AG04450 (cell line): ENCODE data around the gene SMARCD3. TPM values are rescaled to one million over a fixed set of nuclear protein-coding genes. Genes with fewer than 3 reads are reported as not detected.

Experiments used
- CTCF ChIA-PET: fragments of 300-600, 350-600 bp; formaldehyde crosslinking; extraction: SDS; loops from one replicate; lab custom pipeline; 2022; ENCODE audit warnings: antibody characterized with exemption, inconsistent platforms; lab: Charles Lee
- POLR2A ChIA-PET: fragments of 350-600 bp; formaldehyde crosslinking; extraction: SDS; loops from one replicate; lab custom pipeline; 2021; ENCODE audit warnings: antibody characterized with exemption, inconsistent platforms; lab: Yijun Ruan, JAX
- DNase-seq: peaks from one replicate; pipeline ENCODE4 v3.0.0-alpha.2; 2011; ENCODE audit warnings: low read depth, low spot score
- H3K27ac ChIP-seq: one replicate; pipeline ENCODE4 v1.5.1; 2012; ENCODE audit warnings: low read depth, low read length, control low read depth
- H3K27me3 ChIP-seq: one replicate; pipeline ENCODE4 v1.6.0; 2012; ENCODE audit warnings: low read length; ENCODE audit not compliant: control insufficient read depth, insufficient read depth
- H3K4me3 ChIP-seq: 2 replicates; pipeline ENCODE4 v1.5.1; 2011; ENCODE audit warnings: mild to moderate bottlenecking, low read depth, low read length, control low read depth
- H3K9me3 ChIP-seq: 2 replicates; pipeline ENCODE4 v1.5.1; 2012; ENCODE audit warnings: low read length; ENCODE audit not compliant: control insufficient read depth, insufficient read depth
- CTCF ChIP-seq: IDR thresholded peaks from 2 replicates; pipeline ENCODE4 v1.5.1; 2011; ENCODE audit warnings: low read depth, low read length, control low read depth, inconsistent platforms
- polyA plus RNA-seq: library from polyadenylated mRNA; depleted of rRNA; stranded (reverse); fragments of >200 nt; gene quantifications from 2 replicates; pipeline ENCODE4 v1.2.3, GENCODE V29; 2011

Gene SMARCD3
- polyA plus RNA-seq, 1 experiment: 39.2 TPM

- no peak overlapping the region for H3K4me3 ChIP-seq
- no peaks in the 10 kb centered on the region for H3K9me3 ChIP-seq
- no peak for TF ChIP-seq CTCF
- H3K27ac ChIP-seq: no peak overlapping the region
- DNase-seq: no peak
- ChIA-PET CTCF (no interaction called here), POLR2A (no interaction called here)
- peaks cover 9% of the 10 kb centered on the region for H3K27me3 ChIP-seq
Measured at GRCh38 chr7:151273651-151274390, 25.3 kb upstream of the SMARCD3 start.

GRCh38 chr7:151272877-151273276 lies 24.4 kb upstream of the SMARCD3 start:
- DNase-seq: no peak
- no peak overlapping the region for H3K27ac ChIP-seq
- CTCF ChIA-PET: no interaction called here
- H3K4me3 ChIP-seq: no peak overlapping the region
- H3K9me3 ChIP-seq: no peaks in the 10 kb centered on the region
- peaks cover 10% of the 10 kb centered on the region for H3K27me3 ChIP-seq
- POLR2A ChIA-PET: no interaction called here
- no peak for TF ChIP-seq CTCF

- H3K4me3 ChIP-seq: no peak overlapping the region
- no peak for TF ChIP-seq CTCF
- peaks cover 12% of the 10 kb centered on the region for H3K27me3 ChIP-seq
- H3K9me3 ChIP-seq: no peaks in the 10 kb centered on the region
- DNase-seq: no peak
- no peak overlapping the region for H3K27ac ChIP-seq
- ChIA-PET POLR2A (no interaction called here), CTCF (interaction anchor here (1.3 kb wide), 1 partner anchor 43 kb away, joined by 3 read pairs; no protein-coding TSS in a partner anchor)
Measured at GRCh38 chr7:151272405-151272804, 23.9 kb upstream of the SMARCD3 start.

- CTCF ChIA-PET: interaction anchor here (0.8 to 1.3 kb wide), 3 partner anchors 10 to 43 kb away, joined by 3 to 7 read pairs (median 3); no protein-coding TSS in a partner anchor
- no peak overlapping the region for H3K4me3 ChIP-seq
- peaks cover 13% of the 10 kb centered on the region for H3K27me3 ChIP-seq
- no peak overlapping the region for H3K27ac ChIP-seq
- no peaks in the 10 kb centered on the region for H3K9me3 ChIP-seq
- no peak; the same call in 1 of the 2 replicates for TF ChIP-seq CTCF
- no peak for DNase-seq
- POLR2A ChIA-PET: no interaction called here
Measured at GRCh38 chr7:151271699-151272355, 23.3 kb upstream of the SMARCD3 start.

GRCh38 chr7:151269511-151269910 lies 21.0 kb upstream of the SMARCD3 start:
- no peak for DNase-seq
- H3K27ac ChIP-seq: no peak overlapping the region
- no peak for TF ChIP-seq CTCF

More at GRCh38 chr7:151269511-151269910, 21.0 kb upstream of the SMARCD3 start:
- Histone ChIP-seq H3K27me3 (peaks cover 14% of the 10 kb centered on the region), H3K9me3 (no peaks in the 10 kb centered on the region), H3K4me3 (no peak overlapping the region)
- CTCF ChIA-PET: interaction anchor here (0.9 kb wide), 1 partner anchor 17 kb away, joined by 3 read pairs; no protein-coding TSS in a partner anchor
- POLR2A ChIA-PET: interaction anchor here (0.6 kb wide), 1 partner anchor 10 kb away, joined by 5 read pairs; no protein-coding TSS in a partner anchor
